Urinary bladder (tissue), 4 donors: ENCODE results near the gene RMND5B. TPM values are rescaled to one million over a fixed set of nuclear protein-coding genes. Genes with fewer than 3 reads are reported as not detected.

ENCODE experiments used
- DNase-seq: peaks from one replicate; pipeline ENCODE4 v3.0.0-alpha.2; 2015; ENCODE audit errors: extremely low spot score
- H3K27ac ChIP-seq: one replicate; pipeline ENCODE4 v1.5.1; 2013; ENCODE audit warnings: low read depth, mild to moderate bottlenecking, moderate library complexity
- H3K36me3 ChIP-seq: one replicate; pipeline ENCODE4 v1.6.1; 2013; ENCODE audit warnings: mild to moderate bottlenecking, moderate library complexity; ENCODE audit not compliant: insufficient read depth
- H3K4me1 ChIP-seq: one replicate; pipeline ENCODE4 v1.6.1; 2013; ENCODE audit warnings: mild to moderate bottlenecking, moderate library complexity; ENCODE audit not compliant: insufficient read depth
- H3K4me3 ChIP-seq: one replicate; pipeline ENCODE4 v1.5.1; 2013; ENCODE audit warnings: low read depth, low read length
- WGBS: extraction: QIAGEN DNeasy Blood & Tissue Kit; methylation state at CpG from one replicate; pipeline ENCODE4 v1.1.7; 2013; 5-methylcytosine and 5-hydroxymethylcytosine counted together
- polyA plus RNA-seq: library from polyadenylated mRNA; stranded (reverse); fragments of 200-250 nt; gene quantifications from one replicate; pipeline ENCODE4 v1.2.3, GENCODE V29; 2013
- total RNA-seq: library from RNA; depleted of rRNA; stranded (reverse); fragments of >200 nt; gene quantifications from one replicate; pipeline ENCODE4 v1.2.3, GENCODE V29; 2014
- donor health status: healthy with polysubstance abuse.
- donor health status: healthy.

RMND5B gene
- total and polyA plus RNA-seq, 2 donors, result 18.1 to 48.3 TPM

GRCh38 chr5:178106556-178107239, 24.1 kb upstream of the RMND5B start:
- H3K4me1 ChIP-seq, result no peaks in the 10 kb centered on the region
- WGBS, result 72% methylated on average over 13 of the region's 13 CpGs

GRCh38 chr5:178107756-178108310, 23.0 kb upstream of the RMND5B start:
- 42% methylated on average over 5 of the region's 5 CpGs for WGBS
- Histone ChIP-seq H3K36me3 (no peaks in the 10 kb centered on the region), H3K4me3 (no peak overlapping the region), H3K27ac (no peak overlapping the region), H3K4me1 (no peaks in the 10 kb centered on the region)
- no peak for DNase-seq

More at GRCh38 chr5:178106556-178107239, 24.1 kb upstream of the RMND5B start:
- Histone ChIP-seq H3K27ac (no peak overlapping the region), H3K36me3 (no peaks in the 10 kb centered on the region), H3K4me3 (no peak overlapping the region)
- DNase-seq, result no peak

DNA sequence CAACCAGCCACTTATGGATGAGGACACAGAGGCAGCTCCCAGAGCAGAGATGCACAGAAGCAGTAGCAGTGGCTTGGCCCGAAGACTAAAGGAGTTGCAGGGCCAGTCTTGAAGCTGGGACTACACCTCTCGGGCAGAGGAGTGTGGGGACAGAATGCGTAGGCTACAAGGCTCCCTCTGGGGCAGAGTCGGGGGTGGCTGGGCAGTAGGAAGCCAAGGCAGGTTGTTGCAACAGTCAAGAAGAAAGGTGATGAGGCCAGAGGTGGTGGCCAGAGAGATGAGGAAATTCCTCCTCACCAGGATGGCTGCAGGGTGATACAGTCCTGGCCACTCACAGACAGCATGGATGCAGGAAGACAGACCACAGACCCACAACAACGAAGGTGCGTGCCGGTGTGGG, 22.4 kb upstream of the RMND5B start:
- Histone ChIP-seq H3K36me3 (no peaks in the 10 kb centered on the region), H3K4me3 (no peak overlapping the region), H3K27ac (no peak overlapping the region), H3K4me1 (no peaks in the 10 kb centered on the region)
- DNase-seq, result no peak
- WGBS, result 73% methylated on average over 7 of the region's 7 CpGs

DNA sequence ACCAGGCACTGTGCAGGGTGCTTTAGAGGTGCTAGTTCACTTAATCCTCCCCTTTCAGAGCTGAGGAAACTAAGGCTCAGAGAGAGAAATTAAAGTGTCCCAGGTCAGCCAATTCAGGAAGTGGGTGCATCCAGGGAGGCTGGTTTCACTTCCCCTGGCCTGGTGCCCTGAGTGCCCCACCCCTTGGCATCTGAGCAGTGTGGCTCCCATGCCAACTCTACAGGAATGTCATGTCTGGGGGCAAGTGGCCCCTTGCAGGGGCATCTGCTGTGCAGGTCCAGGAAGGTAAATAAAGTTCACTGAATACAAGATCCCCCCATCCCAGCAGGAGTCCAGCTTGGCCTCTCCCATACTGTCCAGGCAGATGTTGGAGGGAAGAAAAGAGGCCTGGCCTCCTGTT, 21.8 kb upstream of the RMND5B start:
- no peak for DNase-seq
- no peak overlapping the region for H3K27ac ChIP-seq
- H3K4me3 ChIP-seq, result no peak overlapping the region
- H3K36me3 ChIP-seq, result no peaks in the 10 kb centered on the region
- no peaks in the 10 kb centered on the region for H3K4me1 ChIP-seq

GRCh38 chr5:178110511-178110910, 20.3 kb upstream of the RMND5B start:
- Histone ChIP-seq H3K4me3 (no peak overlapping the region), H3K36me3 (no peaks in the 10 kb centered on the region), H3K4me1 (no peaks in the 10 kb centered on the region), H3K27ac (no peak overlapping the region)
- DNase-seq, result no peak
- 83% methylated on average over 9 of the region's 9 CpGs for WGBS

DNA sequence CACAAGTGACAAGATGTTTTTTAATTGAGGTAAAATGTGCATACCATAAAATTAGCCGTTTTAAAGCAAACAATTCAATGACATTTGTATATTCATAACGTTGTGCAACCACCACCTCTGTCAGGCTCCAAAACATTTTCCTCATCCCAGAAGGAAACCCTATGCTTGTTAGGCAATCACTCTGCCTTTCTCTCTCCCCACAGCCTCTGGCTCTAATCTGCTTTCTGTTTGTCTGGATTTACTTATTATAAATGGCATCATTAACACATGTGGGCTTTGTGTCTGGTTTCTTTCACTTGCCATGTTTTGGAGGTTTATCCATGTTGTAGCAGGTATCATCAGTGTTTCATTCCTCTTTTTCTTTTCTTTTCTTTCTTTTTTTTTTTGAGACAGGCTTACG, 18.9 kb upstream of the RMND5B start:
- 55% methylated on average over 3 of the region's 3 CpGs for WGBS
- Histone ChIP-seq H3K4me1 (no peaks in the 10 kb centered on the region), H3K27ac (no peak overlapping the region), H3K36me3 (no peaks in the 10 kb centered on the region), H3K4me3 (no peak overlapping the region)
- no peak for DNase-seq

DNA sequence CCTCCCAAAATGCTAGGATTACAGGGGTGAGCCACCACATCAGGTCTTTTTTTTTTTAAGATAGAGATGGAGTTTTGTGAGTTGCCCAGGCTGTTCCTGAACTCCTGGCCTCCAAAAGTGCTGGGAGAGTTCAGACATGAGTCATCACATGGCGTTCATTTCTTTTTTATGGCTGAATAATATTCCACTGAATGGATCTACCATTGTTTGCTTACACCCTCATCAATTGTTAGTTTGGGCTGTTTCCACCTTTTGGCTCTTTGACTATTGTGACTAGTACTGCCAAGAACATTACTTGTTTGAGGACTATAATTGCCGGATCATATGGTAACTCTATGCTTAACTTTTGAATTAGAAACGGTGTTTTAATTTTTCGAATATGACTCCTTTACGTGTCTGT, 18.3 kb upstream of the RMND5B start:
- WGBS, result 83% methylated on average over 5 of the region's 5 CpGs
- H3K27ac ChIP-seq, result no peak overlapping the region
- no peak overlapping the region for H3K4me3 ChIP-seq
- DNase-seq, result no peak
- H3K4me1 ChIP-seq, result no peaks in the 10 kb centered on the region
- no peaks in the 10 kb centered on the region for H3K36me3 ChIP-seq

DNA sequence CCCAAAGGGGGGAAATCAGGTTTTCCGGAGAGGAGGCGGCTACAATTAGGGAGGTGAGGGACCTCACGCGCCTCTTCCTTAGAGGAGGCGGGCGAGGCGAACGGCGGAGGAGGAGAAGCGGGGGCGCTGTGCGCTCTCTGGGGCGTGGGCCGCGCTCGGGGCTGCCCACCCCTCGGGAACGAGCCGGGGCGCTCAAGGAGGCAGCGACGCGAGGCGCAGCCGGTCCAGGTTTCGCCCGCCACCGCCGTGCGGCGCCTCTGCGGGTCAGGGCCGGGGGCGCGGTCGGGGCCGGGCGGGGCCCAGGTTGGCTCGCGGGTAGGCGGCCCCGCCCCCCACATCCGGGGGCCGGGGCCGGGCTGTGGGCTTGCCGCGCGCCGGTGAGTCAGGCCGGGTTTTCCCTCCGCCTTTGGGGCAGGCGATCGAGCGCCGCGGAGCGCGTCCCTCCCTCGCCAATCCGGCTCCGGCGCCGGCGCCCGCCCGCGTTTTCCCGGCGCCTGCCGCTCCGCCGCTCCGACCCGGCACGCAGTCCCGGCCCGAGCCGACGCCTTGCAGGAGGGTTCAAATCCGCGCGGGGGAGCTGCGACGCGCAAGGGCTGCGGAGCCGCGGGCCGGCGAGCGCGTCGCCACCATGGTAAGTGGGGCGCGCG, 17.6 kb upstream of the RMND5B start, which contains the start of gene N4BP3:
TSS of gene N4BP3 (plus strand) at position 392 of the 647 bp plus-strand sequence. CDS start 6,052 bp downstream, outside the sequence.
- Histone ChIP-seq H3K27ac (no peak within 1 kb of the TSS), H3K4me3 (peak within 1 kb of the TSS; percentile 43), H3K36me3 (no peaks in the 10 kb centered on the region), H3K4me1 (no peaks in the 10 kb centered on the region)
- no peak for DNase-seq
- 1% methylated on average over 95 of the region's 96 CpGs for WGBS

DNA sequence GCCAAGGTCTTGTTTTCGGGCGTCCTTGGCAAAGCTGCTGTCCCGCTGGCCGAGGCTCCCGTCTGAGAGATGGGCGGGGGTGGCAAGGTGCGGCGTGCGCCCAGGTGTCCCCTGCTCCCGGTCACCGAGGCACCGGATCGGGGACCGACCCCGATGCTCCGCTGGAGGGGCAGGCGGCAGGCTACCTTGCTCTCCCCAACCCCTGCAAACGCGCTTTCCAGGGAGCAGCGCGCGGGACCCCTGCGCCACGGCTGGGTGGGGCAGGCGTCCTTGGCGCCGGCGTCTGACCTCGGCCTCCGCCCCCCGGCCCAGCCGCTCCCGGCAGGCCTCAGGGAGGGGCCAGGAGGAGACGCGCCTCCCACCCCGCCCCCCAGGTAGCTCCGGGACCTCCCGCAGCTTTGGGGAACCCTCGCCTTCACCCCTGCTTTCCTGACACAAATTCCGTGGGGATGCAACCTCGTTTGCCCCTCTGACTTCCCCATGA, 16.9 kb upstream of the RMND5B start:
- 2% methylated on average over 41 of the region's 41 CpGs for WGBS
- no peaks in the 10 kb centered on the region for H3K36me3 ChIP-seq
- peak overlapping the region; percentile 43 for H3K4me3 ChIP-seq
- no peaks in the 10 kb centered on the region for H3K4me1 ChIP-seq
- no peak for DNase-seq
- no peak overlapping the region for H3K27ac ChIP-seq

DNA sequence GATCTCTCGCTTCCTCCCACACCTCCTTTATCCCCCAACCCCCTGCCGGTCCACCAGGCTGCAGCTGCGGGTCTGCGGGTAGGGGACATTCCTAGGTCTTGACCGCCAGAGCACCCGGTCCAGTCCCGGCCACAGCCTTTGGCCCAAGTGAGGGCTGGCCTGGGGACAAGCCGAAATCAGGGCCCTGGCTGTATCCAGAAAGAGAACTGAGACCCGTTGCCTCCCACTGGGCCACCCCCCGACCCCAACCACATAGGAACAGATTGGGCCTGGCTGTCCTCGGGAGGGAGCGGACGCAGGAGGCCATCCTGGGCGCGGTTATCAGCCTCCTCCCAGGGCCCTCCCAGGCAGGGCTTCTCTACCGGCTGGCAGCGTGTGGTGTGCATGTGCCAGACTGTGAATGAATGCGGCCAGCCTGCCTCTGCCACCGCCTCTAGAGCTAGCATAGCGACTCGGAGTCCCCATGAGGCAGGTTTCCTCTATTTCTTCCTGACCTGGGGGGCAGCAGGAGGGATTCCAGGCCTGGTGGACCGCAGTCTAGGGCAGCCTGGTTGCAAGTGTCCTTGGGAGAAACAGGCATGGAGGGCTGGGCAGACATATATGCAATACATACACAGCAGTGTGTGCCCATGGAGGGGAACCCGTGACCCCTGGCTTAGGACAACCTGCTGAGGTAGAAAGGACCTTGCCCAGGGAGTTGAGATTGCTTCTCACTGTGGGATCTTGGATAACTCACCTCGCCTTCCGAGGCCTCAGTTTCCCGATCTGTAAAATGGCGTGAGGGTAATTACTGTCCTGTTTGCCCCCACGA, 16.3 kb upstream of the RMND5B start:
- no peak for DNase-seq
- 23% methylated on average over 28 of the region's 28 CpGs for WGBS
- Histone ChIP-seq H3K4me1 (no peaks in the 10 kb centered on the region), H3K36me3 (no peaks in the 10 kb centered on the region), H3K27ac (no peak overlapping the region), H3K4me3 (peak overlapping the region; percentile 43)

DNA sequence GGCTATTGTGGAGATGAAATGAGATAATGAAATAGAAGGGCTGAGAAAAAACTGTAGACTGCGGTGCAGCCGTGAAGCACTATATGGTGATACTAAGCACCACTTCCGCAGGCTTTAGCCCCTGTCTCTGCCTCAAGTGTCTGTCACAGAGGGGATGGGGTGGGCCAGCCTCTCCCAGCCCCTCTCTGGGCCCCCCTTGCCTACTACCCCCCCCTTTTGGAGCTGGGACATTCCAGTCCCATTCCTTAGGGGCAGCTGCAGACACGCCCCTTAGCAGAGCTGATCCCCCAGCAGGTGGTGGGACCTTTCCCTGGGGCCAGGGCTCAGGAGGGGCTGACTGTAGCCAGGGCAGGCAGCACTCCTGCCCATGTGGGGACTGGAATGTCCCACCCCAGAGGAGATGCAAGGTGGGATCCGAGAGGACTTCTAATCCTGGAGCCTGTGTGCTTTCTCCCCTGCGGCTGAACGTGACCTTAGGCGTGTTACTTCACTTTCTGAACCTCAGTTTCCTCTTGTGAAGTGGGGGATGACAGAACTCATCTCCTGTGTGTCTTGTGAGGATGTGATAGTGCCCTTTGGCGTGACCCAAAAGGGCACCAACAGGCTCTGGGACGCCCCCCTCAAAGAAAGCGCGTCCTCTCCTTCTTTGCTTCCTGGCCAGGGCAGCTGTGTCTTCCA, 15.5 kb upstream of the RMND5B start:
- 45% methylated on average over 12 of the region's 12 CpGs for WGBS
- DNase-seq, result no peak

GRCh38 chr5:178115814-178116142, 15.0 kb upstream of the RMND5B start:
- no peak for DNase-seq
- Histone ChIP-seq H3K36me3 (no peaks in the 10 kb centered on the region), H3K4me3 (no peak overlapping the region), H3K27ac (no peak overlapping the region), H3K4me1 (no peaks in the 10 kb centered on the region)
- WGBS, result 21% methylated on average over 7 of the region's 7 CpGs

More for the DNA sequence above, 15.5 kb upstream of the RMND5B start:
- no peaks in the 10 kb centered on the region for H3K4me1 ChIP-seq
- H3K27ac ChIP-seq, result no peak overlapping the region
- H3K4me3 ChIP-seq, result no peak overlapping the region
- no peaks in the 10 kb centered on the region for H3K36me3 ChIP-seq
